Measurements from ENCODE around the gene OSGEP.
A peak's percentile ranks its signal among the peaks of the same experiment; 100 is the strongest.

Gene OSGEP

DNA sequence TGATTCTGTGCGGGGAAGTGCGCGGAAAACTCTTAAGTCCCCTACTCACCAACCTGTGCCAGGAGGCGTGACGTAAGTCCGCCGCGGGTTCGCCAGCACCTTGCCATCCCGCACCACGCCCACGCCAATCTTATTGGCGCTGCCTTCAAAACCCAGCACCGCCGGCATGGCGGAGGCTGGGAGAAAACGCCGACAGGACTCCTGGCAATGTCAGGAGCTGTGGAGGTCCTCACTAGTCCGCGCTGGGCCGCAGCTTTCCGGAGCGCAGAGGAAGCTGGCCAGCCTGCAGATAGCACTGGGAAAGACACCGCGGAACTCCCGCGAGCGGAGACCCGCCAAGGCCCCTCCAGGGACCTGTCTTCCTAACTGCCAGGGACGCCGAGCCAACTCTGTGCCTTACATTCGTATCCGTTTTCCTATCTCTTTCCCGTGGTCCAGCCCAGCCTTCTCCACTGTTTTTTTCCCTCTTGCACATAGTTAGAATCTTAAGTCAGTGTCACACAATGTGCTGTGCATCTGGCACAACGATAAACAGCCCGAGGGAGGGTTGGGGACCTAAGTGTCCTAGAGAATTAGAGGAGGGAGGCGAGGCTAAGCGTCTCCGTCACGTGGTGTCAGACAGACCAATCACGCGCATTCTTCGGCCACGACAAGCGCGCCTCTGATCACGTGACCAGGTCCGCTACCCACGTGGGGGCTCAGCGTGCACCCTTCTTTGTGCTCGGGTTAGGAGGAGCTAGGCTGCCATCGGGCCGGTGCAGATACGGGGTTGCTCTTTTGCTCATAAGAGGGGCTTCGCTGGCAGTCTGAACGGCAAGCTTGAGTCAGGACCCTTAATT lies at the start of gene OSGEP, which contains the start of gene APEX1:
Gene OSGEP, minus strand, starts transcription at position 297 of the 839 bp plus-strand sequence. Its CDS starts 129 bp downstream, at position 168.
Gene APEX1, plus strand, starts transcription at position 711 of the 839 bp plus-strand sequence. CDS start 420 bp downstream, outside the sequence.
- DNase-seq = peak; percentile 95

DNA sequence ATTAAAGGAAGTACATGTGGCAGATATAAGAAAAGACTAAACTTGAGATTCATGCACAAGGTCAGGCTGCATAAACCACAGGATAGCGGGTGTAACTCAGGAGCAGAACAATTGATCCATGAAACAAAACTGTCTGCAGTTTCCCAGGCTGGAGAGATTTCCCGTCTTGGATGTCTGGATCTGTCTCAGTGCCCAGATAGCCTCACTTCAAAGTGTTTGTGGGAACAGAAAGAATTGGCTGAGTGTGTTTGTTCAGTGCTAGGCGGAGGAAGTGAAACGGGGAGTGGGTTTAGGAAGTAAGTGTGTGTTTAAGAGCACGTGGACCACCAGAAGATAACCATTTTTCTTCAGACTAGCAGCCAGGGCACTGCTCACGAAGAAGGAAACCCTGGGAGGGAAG lies 49.3 kb upstream of the OSGEP start:
- no peak for DNase-seq

DNA sequence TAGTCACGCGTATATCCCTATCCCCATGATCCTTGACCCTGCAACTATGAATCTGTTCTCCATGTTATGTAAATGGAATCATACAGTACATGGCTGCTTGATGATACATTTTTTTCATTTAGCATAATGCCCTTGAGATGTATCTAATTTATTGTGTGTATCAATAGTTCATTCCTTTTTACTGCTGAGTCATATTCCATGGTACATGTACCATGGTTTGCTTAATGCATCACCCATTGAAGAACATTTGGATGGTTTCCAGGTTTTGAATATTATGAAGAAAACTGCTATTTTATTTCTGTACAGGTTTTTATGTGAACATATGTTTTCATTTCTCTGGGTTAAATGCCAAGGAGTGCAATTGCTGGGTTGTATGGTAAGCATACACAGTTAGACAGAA lies 46.7 kb upstream of the OSGEP start:
- no peak for DNase-seq

DNA sequence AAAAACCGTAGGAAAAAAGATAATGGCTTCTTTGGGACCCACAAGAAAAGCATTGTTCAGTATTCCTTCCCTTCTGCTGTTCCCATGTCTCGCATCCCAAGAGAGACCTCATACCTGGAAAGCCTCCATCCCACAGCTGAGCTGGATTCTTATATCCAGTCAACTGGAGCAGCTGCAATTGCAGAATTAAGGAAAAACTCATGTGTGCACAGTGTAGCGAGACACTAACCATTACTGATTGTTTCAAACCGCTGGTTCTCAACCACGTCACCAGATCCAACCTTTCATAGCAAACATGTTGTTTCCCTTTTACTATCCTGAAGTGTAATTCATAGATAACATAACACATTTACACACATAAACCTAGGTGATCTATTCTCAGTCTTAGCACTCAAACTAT lies 45.3 kb upstream of the OSGEP start:
- DNase-seq = no peak

DNA sequence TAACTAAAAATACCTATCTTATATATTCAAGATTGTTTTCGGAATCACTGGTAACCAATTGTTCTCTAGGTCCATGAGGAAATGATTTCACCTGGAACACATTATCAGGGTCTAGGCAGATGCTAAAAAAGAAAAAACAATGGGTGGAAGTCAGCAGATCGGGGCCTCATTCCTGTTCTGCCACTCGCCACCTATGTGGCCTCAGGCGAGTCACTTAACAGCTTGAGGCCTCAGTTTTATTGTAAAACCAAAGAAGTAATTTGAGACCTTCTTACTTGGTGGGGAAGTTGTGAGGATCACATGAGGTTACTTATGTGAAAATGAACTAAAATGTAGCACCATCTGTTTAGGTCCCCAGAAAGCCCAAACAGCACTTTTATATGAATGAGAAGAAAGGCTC lies 44.5 kb upstream of the OSGEP start:
- no peak for DNase-seq

DNA sequence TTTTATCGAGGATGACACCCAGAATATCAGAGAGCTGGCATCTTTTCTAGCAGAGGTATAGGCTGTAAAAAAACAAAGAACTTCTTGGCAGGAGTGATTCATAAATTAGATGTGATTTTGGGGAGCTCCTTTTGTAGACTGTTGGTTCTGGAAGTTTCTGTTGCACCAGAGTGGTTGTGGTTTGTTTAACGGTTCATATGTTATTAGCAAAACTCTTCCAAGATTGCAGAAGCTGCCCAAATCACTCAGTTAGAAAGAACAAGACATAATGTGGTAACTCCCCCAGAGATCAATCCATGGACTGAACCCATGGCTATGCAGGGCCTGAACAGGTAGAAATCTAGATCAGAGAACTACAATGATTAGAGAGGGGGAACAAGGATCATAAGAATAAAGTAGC lies 44.0 kb upstream of the OSGEP start:
- DNase-seq = no peak

DNA sequence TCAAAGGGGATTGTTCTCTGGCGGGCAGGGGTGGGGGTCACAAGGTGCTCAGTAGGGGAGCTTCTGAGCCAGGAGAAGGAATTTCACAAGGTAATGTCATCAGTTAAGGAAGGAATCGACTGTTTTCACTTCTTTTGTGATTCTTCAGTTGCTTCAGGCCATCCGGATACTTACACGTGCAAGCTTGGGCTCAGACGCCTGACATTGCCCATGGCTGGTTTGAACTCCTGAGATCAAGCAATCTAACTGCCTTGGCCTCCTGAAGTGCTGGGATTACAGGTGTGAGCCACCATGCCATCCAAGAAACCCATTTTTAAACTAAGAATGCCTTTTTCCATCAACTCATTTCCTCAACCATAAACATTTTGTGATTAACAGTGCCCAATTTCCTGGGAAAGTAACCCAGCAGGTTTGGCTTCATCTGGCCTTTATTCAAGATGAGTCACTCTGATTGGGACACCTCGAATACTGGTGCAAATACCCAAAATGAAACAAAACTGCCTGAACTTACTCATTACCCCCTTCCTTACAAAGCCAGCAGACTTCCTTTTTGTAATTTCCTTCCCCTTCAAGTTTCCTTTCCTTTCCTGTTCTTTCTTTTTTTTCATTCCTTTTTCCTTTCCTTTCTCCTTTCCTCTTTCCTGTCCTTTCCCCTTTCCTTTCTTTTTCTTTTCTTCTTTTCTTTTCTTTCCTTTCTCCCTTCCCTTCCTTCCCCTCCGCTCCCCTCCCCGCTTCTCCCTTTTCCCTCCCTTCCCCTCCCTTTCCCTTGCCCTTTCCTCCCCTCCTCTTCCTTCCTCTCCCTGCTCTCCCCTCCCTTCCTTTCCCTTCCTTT lies 40.5 kb upstream of the OSGEP start:
- DNase-seq = no peak

DNA sequence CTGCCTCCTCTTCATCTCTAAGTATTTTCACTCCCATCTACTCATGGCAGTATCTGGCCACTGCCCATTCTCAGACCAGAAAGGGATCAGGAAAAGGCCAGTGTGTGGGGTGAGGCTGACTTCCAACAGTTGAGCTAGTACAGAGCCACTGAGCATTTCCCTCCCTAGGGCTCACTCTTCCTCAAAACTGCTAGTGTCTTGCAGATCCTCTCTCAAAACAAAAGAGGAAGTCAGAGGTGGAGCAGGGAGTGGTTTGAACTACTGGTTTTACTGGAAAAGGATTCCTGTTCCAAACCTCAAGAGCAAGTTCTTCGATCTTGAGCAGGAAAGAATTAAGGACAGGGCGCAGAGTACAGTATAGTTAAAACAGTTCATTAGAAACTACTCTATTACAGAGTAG lies 39.0 kb upstream of the OSGEP start:
- no peak for DNase-seq

DNA sequence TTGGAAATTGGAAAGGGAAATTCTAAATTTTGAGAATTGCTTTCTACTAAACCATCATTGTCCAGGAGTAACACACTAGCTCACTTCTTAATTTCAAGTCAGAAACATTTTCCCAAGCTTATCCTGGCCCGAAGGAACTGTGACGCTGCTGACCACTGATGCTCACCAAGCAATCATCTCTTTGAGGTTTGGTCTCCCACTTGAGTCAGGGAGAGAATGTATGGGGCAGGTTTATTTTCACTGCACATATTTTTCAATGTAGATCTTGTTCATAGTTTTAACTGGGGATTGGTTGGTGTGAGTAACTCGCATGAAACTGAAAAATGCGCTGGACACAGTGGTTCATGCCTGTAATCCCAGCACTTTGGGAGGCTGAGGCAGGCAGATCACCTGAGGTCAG lies 37.9 kb upstream of the OSGEP start:
- no peak for DNase-seq

DNA sequence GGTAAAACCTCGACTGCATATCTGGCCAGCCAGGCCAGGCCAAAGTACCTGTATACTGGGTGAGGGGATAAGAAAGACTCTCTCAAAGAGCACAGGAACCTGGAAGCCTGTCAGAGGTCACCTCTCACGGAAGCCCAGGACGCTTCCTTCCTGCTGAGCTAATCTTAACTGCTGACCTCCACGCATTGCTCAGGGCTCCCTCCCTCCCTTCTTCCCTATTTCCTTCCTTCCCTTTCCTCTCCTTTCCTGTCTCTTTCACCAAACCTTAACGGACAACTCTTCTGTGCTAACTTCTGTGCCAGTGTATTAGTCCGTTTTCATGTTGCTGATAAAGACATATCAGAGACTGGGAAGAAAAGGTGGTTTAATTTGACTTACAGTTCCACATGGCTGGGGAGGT lies 36.0 kb upstream of the OSGEP start:
- no peak for DNase-seq

DNA sequence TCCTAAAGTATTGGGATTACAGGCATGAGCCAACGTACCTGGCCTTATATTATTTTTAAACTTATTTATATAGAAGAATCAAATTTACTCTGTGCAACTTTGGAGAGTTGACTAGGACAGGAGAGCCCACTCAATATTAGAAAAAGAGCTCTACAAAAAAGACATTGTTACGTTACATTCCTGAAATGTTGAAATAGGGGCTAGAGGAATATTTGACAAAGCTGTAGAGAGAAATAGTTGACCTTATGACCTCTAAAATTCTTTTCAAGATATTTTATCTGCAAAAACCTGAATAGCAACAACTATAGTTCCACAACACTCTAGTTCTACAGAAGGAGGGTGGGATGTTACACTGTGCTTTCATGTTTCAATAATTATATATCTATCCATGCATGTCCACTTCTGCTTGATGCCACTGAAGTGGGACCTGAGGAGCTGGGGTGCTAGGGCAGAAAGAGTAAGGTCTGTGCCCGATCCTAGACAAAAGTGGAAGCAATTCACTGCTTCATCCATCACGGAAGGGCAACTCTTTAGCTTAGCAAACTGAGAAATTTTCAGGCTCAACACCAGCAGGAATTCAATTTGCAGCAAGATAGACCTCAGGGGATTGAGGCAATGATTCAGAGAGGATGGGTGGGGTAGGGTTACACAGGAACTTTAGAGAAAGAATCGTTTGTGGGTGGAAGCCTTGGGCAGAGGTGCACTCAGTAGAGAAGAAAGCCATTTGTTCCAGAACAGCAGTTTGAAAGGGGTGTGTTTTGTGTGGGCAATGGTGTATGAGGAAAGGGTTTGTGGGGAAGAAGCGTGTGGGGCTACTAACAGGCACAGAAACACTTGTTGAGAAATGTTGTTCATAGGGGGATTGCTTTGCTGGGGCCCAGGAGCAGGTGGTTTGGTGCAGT lies 34.7 kb upstream of the OSGEP start:
- DNase-seq = no peak

DNA sequence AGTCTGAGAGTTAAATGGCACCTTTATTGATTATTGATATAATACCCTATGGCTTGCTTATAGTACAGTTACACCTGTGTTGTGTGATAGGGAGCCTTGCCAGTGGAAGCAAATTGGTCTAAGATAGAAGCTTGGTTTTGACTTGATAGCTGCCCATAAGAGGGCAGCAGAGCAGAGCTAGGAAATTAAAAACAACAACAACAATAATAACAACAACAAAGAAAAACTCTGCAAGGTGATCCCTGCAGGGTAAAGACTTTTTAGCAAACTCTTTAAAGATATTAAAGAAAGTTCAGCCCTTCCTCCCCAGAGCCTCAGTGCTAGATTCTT lies 32.7 kb upstream of the OSGEP start:
- no peak for DNase-seq

DNA sequence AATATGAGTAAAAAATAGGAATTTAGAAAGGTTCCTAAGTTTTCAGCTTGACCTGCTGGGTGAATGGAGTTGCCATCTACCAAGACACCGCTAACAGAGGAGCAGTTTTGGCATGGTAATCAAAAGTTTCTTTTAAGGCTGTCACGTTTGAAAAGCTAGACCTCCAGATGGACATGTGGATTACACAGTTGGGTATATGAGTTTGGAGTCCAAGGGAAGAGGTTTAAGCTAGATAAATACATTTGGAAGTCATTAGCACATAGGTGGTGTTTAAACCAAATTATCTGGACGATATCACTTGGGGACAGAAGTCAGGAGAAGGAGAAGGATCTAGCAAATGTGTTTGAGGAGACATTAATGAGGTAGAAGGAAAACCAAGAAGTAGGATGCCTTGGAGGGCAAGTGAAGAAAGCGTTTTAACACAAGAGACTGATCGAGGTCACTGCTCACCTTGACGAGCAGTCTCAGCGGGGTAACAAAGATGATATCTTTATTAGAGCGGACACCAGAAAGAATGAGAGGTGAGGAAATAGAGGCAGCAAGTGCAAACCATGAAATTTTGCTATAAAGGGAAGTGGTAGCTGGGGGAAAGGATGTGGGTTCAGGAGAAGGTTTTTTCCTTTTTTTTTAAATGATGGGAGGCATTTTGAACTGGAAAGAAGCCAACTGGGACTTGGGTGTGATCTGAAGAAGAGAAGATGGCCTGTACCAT lies 32.2 kb upstream of the OSGEP start:
- no peak for DNase-seq

DNA sequence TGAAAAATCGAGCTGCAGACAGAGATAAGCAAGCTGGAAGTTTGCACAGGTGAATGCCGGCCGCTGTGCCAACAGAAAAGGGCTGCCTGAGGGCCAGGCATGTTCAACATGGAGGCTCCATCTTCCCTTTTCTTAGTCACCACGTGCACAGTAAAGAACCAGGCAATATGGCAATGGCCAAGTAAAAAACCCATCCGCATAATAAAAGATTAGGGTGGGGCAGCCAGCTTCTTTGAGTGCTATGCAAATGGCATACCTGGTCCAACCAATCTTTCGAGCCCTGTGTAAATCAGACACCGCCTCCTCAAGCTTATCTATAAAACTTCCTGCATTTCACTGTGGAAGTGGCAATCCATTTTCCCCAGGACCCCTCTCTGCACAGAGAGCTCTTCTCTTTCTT lies 31.3 kb upstream of the OSGEP start:
- DNase-seq = no peak

DNA sequence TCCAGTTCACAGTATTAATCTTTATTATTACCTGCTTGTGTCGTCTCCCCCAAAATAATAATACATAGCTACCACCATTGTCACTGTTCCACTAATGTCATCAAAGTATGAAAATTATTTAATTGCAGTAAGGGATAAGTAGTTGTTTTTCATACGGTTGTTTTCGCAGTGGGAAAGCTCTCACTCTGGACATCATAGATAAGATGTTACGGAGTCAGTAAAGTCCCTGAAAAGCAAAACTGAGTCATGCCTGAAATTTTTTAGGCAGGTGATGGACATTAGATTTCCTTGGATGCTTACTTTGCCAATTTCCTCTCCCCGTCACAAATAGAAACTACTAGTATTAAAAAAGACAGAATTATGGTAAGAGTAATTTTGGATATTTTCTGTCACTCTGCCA lies 27.8 kb upstream of the OSGEP start:
- no peak for DNase-seq

DNA sequence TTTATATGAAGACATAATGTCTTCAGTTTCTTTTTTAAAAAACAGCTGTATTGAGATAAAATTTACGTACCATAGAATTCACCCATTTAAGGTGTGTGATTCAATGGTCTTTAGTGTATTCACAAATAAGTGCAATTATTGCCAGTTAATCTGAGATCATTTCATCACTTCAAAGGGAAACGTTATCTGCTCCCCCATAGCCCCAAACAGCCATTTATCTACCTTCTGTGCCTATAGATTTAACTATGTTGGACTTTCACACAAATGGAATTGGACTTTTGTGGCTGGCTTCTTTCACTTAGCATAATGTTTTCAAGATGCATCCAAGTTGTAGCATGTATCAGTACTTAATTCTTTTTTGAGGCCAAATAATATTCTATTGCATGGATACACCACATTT lies 24.3 kb upstream of the OSGEP start:
- DNase-seq = no peak

DNA sequence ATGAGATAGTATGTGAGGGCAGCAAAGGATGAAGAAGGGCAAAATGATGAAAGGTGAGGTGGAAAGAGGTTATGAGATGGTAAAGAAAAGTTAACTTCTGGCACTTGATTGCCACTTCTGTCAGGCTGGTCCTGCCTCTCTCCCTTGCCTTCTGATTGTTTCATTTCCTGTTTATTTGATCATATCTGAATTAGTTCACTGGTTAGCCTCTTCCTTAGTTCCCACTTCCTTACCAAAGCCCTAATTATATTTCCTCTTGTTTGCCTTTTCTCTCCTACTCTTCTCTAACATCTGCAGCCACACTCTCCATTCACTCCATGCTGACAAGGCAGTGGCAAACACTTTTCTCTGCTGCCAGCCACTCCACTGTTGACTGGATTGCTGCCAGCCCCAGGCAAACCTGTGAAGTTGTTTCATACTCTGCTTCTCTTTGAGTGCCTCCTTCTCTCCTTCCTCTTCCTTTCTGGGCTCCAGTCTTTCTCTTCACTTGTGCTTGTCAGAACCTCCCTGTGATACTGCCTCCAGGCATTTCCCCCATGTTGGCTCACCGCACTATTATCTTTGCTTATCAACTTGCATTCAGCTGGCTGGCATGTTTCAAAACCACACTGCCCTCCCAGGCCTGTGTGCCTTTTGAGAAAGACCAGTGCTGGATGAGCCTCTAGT lies 22.7 kb upstream of the OSGEP start:
- DNase-seq = no peak

DNA sequence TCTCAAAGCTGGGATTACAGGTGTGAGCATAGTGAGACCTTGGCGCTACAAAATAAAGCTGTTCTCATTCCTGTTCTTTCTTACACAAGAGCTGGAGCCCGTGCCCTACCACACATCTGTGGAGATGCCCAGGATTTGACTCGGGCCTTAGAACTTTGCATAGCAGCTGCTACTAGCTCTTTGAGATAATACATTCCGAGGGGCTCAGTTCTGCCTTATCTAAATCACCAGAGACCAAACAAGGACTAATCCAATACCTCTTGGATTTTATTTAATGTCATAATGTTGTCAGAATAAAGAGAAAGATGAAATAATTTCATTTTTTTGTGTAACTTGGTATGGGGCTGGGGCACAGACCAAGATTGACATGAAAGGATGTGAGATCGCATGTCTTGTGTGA lies 22.2 kb upstream of the OSGEP start:
- DNase-seq = no peak

DNA sequence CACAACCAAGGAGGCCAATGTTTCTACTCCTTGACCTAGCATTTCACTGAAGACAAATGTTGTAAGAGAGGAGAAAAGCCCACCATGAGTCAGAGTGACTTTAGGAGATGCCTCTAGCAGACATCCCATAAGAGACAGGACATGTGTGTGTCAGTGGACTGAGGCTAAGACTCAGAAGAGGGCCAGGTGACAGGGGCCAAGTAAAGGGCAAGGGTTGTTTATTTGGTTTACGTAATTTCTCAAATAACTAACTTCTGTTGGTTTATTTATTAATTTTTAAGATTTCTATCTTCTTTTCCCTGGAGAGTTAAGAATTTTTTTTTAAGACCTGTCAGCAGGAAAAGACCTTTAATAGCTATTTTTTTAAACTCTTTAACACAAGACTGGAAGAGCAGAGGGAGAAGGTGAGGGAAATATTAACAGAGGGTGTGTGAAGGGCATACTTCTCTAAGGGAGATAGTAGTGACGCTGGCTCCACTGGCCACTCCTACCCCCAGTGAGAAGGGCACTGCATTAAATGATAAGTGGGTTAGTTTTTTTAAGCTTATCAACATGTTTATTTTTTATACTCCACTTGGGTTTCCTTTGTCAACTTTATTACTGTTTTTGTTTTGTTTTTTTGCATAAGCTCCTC lies 18.0 kb upstream of the OSGEP start:
- DNase-seq = no peak

DNA sequence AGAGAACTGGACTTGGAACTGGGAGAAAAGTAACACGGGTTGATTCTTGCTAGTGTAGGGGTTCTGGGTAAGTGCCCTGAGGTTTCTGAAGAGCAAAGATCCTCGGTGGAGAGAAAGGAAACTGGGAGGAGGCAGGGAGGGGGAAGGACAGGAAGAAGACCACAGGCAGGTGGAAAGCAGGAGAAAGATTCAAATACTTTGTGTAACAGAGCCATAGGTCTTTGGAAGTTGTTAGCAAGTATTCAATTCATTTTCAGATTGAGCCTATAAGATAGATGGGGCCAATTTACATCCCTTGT lies 15.9 kb upstream of the OSGEP start:
- DNase-seq = peak; percentile 13

DNA sequence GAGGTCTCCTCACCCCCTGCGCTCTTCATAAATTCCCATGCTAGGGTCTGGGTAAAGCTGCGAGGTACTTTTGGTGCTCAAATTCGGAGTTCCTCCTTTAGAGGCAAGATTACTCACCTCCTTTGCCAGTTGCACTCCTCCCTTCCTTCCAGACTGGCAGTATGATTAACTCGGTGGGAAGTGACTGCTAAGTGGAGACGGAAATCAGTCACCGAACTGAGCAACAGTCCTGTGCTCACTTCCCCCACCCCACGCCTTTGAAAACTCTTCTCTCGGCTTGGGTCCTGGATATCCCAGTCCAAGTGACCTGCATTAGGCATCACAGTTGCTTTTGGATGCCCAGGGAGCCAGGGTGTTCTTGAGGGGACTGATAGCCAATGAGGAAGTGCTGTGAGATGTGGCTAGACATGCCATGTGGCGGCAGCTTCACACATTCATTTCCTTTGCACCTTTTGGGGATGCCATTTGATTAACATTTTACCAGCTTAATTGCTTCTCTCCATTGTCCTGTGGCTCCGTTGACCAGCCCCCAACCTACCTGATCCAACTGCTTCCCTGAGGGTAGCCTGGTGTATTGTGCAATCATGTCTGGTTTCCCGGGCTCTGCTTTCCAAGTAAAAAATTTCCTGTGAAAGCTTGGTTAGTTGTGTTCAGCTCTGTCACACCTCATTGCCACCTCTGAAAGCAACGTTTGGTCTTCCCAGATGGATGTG lies 15.4 kb upstream of the OSGEP start:
- peak; percentile 51 for DNase-seq
